GM11168 (cell line): Measurements from ENCODE around the gene PDHX.

Experiments used
- in situ Hi-C: fragments of 300-500 bp; cut with MboI; formaldehyde crosslinking; loops from one replicate; pipeline ENCODE4 v1.12.0; 2022; ENCODE audit warnings: low sequenced_read_pairs; ENCODE audit not compliant: unreplicated experiment

Gene PDHX

GRCh38 chr11:35036639-35037038 is 120.2 kb downstream of the PDHX start:
- in situ Hi-C loops = no loop called here

DNA sequence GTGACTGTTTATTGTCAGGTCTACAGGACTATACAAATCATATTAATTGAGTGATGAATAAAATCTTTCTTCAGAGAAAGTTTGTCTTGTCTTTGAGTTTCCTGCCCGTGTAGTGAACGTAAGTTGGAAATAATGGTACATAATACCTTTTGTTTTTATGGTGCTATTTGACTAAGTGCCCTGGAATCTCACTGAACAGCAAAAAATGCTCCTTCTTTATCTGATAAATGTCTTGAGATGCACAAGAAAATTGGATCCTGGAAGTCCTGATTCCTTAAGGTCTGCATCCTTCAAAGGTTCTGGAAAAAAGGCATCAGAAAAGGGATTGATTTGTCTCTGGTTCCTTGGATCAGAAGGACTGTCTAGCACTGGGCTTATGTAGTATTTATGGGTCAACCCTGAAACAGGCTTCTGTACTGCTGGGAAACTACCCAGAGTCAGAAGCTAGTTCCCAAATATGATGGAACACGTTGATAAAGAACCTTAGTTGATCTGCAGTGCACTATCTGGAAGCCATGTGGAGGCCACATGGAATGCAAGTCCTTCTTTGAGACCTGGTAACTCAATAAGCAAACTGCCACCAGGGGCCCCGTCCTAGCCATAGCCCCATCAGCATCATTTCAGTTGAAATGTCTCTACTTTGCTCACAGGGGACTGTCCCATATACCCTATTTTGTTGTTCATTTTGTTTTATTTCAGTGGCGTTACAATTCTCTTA is 122.0 kb downstream of the PDHX start:
- in situ Hi-C loops = no loop called here

DNA sequence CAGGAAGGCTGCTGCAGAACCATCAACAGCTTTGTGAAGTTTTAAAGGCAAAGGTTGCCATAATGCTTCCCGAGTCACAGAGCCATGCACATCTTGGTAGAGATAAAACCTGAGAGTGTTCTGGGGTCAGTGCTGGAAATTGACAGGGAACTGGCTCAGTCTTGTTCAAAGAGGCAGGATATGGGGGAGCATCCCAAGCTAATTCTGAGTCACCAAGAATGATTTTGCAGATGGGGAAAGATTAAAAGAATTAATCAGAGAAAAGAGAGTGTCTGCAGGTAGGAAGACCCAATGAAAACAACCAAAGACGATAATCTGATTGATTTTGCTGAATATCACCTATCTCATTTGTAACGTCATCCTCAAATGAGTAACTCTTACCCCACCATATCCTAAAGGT is 122.7 kb downstream of the PDHX start:
- in situ Hi-C loops = no loop called here

DNA sequence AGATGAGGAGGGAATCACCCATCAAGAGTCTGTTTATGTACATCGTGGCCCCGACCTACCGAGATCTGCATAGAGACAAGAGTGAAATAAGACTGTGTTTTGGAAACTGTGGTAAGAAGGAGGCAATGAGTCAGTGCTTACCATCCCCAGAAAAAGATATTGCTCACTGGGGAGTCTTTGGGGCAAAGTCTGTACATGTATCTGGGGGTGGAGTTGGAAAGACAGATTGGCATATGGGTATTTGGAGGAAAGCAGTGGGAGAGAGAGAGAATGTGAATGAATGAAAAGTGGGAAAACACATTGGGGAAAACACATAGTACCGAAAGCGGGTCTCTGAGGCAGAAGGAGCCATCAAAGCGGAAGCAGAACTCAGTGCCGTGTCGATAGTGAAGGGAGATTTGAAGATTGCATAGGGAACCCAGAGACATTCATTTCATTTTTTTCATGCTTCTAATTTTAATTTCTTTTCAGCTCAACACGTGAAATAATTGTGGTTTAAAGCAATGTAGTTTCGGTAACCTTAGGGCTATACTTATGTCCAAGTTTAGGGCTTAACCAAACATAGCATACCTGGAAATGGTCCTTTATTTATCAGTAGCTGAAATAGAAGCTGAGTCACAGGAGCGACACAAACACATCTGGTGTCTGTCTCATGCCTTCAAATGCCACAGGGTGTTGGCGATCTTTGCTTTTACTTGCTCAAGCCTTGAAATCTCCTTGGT is 124.0 kb downstream of the PDHX start:
- in situ Hi-C loops = loop anchor here (5.0 kb wide), 1 partner anchor 37 kb away; no protein-coding TSS in a partner anchor

DNA sequence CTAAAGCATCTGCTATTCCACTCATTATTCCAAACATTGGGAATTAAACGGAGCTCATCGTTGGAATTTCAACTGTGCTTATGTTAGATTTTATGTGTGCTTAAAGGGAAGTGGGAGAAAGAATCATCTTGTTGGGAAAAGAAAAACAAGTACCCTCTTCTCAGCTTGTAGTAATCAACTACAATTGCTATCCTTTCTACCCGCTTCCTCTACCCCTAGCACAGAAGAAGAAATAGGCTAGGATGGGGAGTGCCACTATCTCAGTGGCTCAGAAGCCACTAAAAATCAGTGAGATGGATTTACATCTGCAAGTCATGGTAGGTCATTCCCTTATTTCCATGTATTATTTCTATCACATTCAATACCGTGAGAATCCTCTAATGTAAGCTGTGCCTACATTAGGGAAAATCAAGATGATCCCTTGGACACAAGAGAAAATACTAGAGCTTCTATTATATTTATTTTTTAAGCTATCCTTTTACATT is 124.7 kb downstream of the PDHX start:
- in situ Hi-C loops = loop anchor here (5.0 kb wide), 1 partner anchor 36 kb away; no protein-coding TSS in a partner anchor

DNA sequence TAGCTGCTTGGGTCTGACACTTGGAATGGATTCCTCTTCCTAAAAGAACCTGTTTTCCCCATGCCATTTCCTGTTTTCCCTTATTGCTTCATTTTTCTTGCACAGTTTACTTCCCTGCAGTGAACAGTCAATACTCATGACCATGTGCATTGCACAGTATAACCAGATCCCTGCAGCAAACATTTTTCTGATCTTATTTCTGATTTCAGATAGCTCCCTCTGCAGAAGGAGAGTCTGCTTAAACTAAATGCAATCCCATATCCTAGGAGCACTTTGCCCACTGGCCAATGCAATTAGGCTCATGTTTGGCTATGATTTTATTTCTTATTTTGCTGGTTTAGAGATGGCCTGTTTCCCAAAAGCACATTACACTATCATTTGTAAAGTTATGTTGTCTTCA is 125.8 kb downstream of the PDHX start:
- in situ Hi-C loops = loop anchor here (5.0 kb wide), 1 partner anchor 35 kb away; no protein-coding TSS in a partner anchor

DNA sequence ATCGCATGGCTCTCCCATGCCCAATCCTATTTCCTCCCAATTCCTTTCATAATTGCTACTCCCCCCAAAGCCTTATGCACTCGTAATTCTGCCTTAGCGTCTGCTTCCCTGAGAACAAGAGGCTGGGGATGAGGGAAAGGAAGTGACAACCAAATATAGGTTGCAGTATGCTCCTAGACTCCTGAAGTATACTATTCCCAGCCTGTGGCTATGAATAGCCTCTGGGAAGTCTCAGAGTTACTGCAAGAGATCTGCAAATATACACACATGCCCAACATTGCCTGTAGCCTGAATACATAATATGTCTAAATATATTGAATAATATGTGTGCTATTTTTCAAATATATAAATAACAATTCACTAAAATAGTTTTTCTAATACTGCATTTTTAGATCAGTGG is 126.5 kb downstream of the PDHX start:
- in situ Hi-C loops = loop anchor here (5.0 kb wide), 1 partner anchor 34 kb away; no protein-coding TSS in a partner anchor

DNA sequence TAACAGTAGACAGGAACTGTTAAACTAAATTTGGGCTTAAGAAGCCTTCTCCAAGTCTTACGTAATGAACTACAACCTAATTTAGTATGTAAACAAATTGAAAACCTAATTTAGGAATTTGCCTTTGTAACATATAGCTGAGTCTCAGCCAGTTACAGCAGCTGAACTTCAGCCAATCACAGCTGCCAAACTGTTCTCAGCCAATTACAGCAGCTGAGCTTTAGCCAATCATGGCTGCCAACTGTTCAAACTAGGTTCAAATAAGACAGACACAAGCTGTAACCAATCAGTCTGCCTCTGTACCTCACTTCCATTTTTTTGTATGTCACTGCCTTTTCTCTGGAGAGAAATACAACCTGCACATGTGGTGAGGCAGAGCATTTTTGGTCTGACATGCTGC is 127.5 kb downstream of the PDHX start:
- in situ Hi-C loops = loop anchor here (5.0 kb wide), 1 partner anchor 33 kb away; no protein-coding TSS in a partner anchor

GRCh38 chr11:35045236-35045820 is 128.9 kb downstream of the PDHX start:
- in situ Hi-C loops = no loop called here
